ENCODE measurements around the gene OR52B2. TPM values are rescaled to one million over a fixed set of nuclear protein-coding genes. Genes with fewer than 3 reads are reported as not detected.
A peak's percentile ranks its signal among the peaks of the same experiment; 100 is the strongest.

Gene OR52B2
- total and polyA plus RNA-seq, 2 experiments from 2014 or later, result 0.57 TPM; not detected in 1

DNA sequence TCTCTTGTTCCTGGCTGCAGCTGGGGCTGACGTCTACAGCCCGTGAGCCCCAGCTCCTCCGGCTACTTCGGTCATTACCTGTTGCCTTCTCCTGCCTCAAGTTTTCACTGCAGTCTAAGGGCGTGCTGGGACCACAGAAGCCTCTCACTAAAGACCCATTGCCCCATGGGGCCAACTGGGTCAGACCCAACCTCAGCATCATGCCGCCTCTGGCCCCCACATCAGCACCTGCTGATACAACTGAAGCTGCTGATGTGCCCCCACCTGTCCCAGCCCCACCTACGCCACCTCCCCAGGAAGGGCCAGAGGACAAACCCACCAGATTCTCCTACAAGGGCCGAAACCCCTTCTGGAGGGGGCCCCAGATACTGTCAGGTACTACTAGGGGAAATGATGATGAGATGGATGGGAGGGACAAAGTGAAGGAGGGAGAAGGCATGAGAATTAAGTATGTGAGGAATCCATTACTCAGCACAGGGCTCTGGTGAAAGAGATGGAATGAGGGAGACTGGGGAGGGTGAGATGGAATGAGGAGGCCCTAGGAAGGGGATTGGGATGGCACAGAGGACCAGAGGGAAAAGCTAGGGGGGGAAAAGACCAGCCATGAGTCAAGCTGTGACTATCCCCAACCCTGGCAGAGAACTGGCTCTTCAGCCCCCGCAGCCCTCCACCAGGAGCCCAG, 40.3 kb upstream of the OR52B2 start:
- H3K27ac ChIP-seq, result no peak overlapping the region
- no peaks in the 10 kb centered on the region for H3K27me3 ChIP-seq
- TF ChIP-seq, protein P1, sequence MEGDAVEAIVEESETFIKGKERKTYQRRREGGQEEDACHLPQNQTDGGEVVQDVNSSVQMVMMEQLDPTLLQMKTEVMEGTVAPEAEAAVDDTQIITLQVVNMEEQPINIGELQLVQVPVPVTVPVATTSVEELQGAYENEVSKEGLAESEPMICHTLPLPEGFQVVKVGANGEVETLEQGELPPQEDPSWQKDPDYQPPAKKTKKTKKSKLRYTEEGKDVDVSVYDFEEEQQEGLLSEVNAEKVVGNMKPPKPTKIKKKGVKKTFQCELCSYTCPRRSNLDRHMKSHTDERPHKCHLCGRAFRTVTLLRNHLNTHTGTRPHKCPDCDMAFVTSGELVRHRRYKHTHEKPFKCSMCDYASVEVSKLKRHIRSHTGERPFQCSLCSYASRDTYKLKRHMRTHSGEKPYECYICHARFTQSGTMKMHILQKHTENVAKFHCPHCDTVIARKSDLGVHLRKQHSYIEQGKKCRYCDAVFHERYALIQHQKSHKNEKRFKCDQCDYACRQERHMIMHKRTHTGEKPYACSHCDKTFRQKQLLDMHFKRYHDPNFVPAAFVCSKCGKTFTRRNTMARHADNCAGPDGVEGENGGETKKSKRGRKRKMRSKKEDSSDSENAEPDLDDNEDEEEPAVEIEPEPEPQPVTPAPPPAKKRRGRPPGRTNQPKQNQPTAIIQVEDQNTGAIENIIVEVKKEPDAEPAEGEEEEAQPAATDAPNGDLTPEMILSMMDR (IDR thresholded peaks at IDR 0.05; ENCODE audit: low read depth, low read length), result no peak
- H3K36me3 ChIP-seq, result peaks cover 42% of the 10 kb centered on the region
- DNase-seq (ENCODE audit: low read depth in 1 of 2, low spot score in 1 of 2), result no peak
- no peak overlapping the region for H3K4me3 ChIP-seq
- H3K9me3 ChIP-seq (ENCODE audit: low read depth), result no peaks in the 10 kb centered on the region
- no peaks in the 10 kb centered on the region for H3K4me1 ChIP-seq (ENCODE audit: low read depth)

DNA sequence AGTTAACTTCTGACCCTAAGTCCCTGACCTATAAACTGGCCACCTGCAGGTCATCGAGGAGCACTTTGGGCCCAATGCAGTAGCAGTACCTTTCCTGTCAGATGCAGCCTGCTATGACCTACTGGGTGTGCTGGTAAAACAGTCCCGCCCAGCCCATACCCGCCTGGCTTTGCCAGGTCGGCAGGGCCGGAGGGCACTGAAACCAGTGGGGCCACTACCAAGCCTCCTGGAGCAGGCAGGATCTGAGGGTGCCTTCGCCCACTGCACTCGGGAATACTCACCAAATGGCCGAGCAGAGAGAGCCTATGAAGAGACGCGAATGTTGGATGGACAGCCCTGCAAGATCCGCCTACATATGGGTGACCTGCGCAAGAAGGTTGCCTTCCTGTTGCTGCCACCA, 39.7 kb upstream of the OR52B2 start:
- TF ChIP-seq, protein P1 (IDR thresholded peaks at IDR 0.05; ENCODE audit: low read depth, low read length), result no peak
- Histone ChIP-seq H3K27ac (no peak overlapping the region), H3K27me3 (no peaks in the 10 kb centered on the region), H3K4me1 (ENCODE audit: low read depth) (no peaks in the 10 kb centered on the region), H3K4me3 (no peak overlapping the region), H3K9me3 (ENCODE audit: low read depth) (no peaks in the 10 kb centered on the region), H3K36me3 (peaks cover 38% of the 10 kb centered on the region)
- DNase-seq (ENCODE audit: low read depth in 1 of 2, low spot score in 1 of 2), result no peak

- H3K27me3 ChIP-seq, result no peaks in the 10 kb centered on the region
- no peaks in the 10 kb centered on the region for H3K4me1 ChIP-seq (ENCODE audit: low read depth)
- TF ChIP-seq, protein P1 (IDR thresholded peaks at IDR 0.05; ENCODE audit: low read depth, low read length), result no peak
- DNase-seq (ENCODE audit: low read depth in 1 of 2, low spot score in 1 of 2), result no peak
- no peaks in the 10 kb centered on the region for H3K9me3 ChIP-seq (ENCODE audit: low read depth)
- peaks cover 16% of the 10 kb centered on the region for H3K36me3 ChIP-seq
- no peak overlapping the region for H3K4me3 ChIP-seq
- H3K27ac ChIP-seq, result no peak overlapping the region
Observed at GRCh38 chr11:6206456-6207180, 36.5 kb upstream of the OR52B2 start.

- Histone ChIP-seq H3K27me3 (no peaks in the 10 kb centered on the region), H3K9me3 (ENCODE audit: low read depth) (no peaks in the 10 kb centered on the region), H3K27ac (no peak within 1 kb of the TSS), H3K4me3 (no peak within 1 kb of the TSS), H3K36me3 (peaks cover 10% of the 10 kb centered on the region), H3K4me1 (ENCODE audit: low read depth) (no peaks in the 10 kb centered on the region)
- TF ChIP-seq, protein P1 (IDR thresholded peaks at IDR 0.05; ENCODE audit: low read depth, low read length), result no peak
- DNase-seq (ENCODE audit: low read depth in 1 of 2, low spot score in 1 of 2), result no peak
Observed at GRCh38 chr11:6205366-6205765, 35.2 kb upstream of the OR52B2 start, which contains the start of gene C11orf42. Gene C11orf42 (plus strand): TSS chr11:6205557. CDS start chr11:6205616, 59 bp downstream.

GRCh38 chr11:6204706-6205105, 34.6 kb upstream of the OR52B2 start:
- peak in 1 of 2 donors; percentile 30 for DNase-seq (ENCODE audit: low read depth in 1 of 2, low spot score in 1 of 2)
- Histone ChIP-seq H3K4me1 (ENCODE audit: low read depth) (no peaks in the 10 kb centered on the region), H3K27ac (no peak overlapping the region), H3K36me3 (peaks cover 8% of the 10 kb centered on the region), H3K9me3 (ENCODE audit: low read depth) (no peaks in the 10 kb centered on the region), H3K27me3 (no peaks in the 10 kb centered on the region), H3K4me3 (no peak overlapping the region)
- TF ChIP-seq, protein P1 (IDR thresholded peaks at IDR 0.05; ENCODE audit: low read depth, low read length), result no peak
